ENCODE data around the gene ALPK3.

- TF ChIP-seq, protein P1, sequence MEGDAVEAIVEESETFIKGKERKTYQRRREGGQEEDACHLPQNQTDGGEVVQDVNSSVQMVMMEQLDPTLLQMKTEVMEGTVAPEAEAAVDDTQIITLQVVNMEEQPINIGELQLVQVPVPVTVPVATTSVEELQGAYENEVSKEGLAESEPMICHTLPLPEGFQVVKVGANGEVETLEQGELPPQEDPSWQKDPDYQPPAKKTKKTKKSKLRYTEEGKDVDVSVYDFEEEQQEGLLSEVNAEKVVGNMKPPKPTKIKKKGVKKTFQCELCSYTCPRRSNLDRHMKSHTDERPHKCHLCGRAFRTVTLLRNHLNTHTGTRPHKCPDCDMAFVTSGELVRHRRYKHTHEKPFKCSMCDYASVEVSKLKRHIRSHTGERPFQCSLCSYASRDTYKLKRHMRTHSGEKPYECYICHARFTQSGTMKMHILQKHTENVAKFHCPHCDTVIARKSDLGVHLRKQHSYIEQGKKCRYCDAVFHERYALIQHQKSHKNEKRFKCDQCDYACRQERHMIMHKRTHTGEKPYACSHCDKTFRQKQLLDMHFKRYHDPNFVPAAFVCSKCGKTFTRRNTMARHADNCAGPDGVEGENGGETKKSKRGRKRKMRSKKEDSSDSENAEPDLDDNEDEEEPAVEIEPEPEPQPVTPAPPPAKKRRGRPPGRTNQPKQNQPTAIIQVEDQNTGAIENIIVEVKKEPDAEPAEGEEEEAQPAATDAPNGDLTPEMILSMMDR (IDR thresholded peaks at IDR 0.05) = no peak
- no peak for TF ChIP-seq POLR2A (IDR thresholded peaks at IDR 0.05)
Observed at GRCh38 chr15:84861781-84862180, 44.6 kb downstream of the ALPK3 start.
